AG09309 (cell line): ENCODE data around the gene AGK.
"Not testable (repeated sequence)": the region's sequence is repeated elsewhere in the genome, so short reads cannot be mapped to it uniquely, and the experiment has no call there.

ENCODE experiments used
- DNase-seq: peaks from one replicate; pipeline ENCODE4 v3.0.0-alpha.2; 2010; ENCODE audit warnings: low read depth
- H3K4me3 ChIP-seq: 2 replicates; pipeline ENCODE4 v1.5.1; 2011; ENCODE audit warnings: mild to moderate bottlenecking, low read depth, low read length, moderate library complexity; ENCODE audit not compliant: control insufficient read depth
- CTCF ChIP-seq: IDR thresholded peaks from 2 replicates; pipeline ENCODE4 v1.5.1; 2011; ENCODE audit warnings: mild to moderate bottlenecking, low read depth, low read length, inconsistent platforms; ENCODE audit not compliant: insufficient read depth, control insufficient read depth; ENCODE audit errors: missing control alignments

AGK gene

GRCh38 chr7:141572175-141572574 lies 21.0 kb downstream of the AGK start:
- DNase-seq = no peak
- no peak overlapping the region for H3K4me3 ChIP-seq
- no peak for TF ChIP-seq CTCF

GRCh38 chr7:141573511-141573910 lies 22.3 kb downstream of the AGK start:
- DNase-seq = no peak
- no peak overlapping the region for H3K4me3 ChIP-seq
- no peak for TF ChIP-seq CTCF

DNA sequence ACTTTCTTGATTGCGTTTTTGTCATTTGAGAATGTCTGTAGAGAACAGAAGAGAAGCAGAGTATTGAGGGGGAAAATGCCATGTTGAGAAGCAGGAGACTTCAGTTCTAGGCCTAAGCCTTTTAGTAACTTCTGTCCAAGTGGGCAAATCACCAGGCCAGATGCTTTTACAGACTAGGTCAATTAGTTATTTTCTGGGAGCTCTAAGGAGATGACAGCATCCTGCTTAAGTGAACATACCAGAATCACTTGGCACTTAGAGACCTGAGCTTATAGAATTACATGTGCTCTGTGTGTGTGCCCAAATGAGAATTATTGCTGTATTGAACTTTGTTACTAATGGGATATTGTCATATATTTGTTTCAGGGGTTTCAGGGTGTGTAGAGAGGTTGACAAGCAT lies 24.0 kb downstream of the AGK start:
- no peak for TF ChIP-seq CTCF
- H3K4me3 ChIP-seq = no peak overlapping the region
- DNase-seq = no peak

GRCh38 chr7:141575654-141576448 lies 24.6 kb downstream of the AGK start:
- no peak for DNase-seq

GRCh38 chr7:141577043-141577839 lies 26.0 kb downstream of the AGK start:
- H3K4me3 ChIP-seq = no peak overlapping the region
- TF ChIP-seq CTCF = no peak
- DNase-seq = no peak

More at GRCh38 chr7:141575654-141576448, 24.6 kb downstream of the AGK start:
- no peak overlapping the region for H3K4me3 ChIP-seq
- no peak for TF ChIP-seq CTCF

DNA sequence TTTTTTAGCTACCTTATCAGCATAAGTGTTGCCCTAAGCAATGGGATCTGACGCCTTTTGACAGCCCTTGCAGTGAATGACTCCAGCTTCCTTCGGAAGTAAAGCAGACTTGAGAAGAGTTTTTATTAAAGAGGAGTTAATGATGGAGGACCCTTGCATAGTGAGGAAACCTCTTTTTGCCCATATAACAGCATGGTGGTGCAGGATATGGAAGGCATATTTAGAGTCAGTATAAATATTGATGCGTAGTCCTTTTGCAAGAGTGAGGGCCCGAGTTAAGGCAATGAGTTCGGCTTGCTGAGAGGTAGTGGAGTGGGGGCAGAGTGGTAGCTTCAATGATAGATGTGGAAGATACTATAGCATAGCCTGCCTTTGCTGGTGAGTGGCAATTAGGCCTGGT lies 28.7 kb downstream of the AGK start:
- H3K4me3 ChIP-seq, DNase-seq: not testable (repeated sequence)

DNA sequence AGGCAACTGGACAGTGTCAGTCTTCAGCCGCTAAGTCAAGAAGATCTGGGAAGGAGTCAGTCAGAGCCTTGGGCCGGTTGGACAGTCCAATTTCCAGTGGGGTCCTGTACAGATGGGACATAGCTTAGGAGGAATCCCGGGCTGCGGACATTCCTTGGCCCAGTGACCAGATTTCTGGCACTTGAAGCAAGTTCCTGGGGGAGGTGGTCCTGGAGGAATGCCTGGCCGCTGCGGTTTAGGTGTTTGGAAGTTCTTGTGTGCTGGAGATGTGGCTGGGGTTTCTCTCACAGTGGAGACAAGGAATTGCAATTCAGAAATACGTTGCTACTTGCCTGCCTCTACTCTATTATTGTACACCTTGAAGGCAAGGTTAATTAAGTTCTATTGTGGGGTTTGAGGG lies 30.9 kb downstream of the AGK start:
- H3K4me3 ChIP-seq, DNase-seq: not testable (repeated sequence)
